ENCODE data around the gene ECSCR.

ECSCR gene

DNA sequence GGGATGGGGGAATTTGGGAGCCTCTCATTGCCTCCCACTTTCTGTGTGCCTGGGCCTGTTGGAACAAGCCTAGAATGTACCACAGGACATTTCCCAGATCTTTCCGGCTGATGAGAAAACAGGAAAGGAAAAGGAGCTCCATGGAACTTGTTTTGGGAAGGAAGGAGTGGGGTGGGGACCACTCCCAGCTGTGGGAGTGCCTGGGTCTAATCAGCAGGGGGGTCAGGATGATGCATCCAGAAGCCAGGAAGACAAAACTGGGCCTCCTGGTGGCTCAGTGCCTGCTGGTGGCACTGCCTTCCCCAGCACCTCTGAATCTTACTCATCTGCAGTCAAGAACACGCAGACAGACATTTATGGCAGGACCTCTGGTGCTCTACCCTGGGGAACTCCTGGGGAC lies 11.0 kb upstream of the ECSCR start:
- DNase-seq: no peak

DNA sequence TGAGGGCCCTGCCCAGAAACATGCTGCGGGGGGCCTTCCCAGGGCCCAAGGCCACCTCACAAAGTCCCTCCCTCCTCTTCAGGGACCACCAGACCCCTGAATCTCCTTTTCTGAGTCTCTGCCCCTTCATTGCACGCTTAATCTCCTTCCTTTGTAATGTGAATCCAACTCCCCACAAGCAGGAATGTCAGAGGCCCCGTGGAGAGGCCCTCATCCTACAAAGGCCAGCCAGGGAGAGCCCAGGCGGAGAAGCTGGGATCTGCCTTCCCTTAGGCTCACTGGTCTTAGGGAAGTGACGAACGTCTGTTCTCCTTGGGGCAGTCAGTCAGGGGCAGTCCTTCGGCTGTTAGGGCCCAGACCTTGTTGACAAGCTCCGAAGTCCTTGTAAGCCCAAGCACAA lies 10.6 kb upstream of the ECSCR start:
- no peak for DNase-seq

- DNase-seq: no peak
Measured at GRCh38 chr5:139472386-139473030, 10.0 kb upstream of the ECSCR start.

DNA sequence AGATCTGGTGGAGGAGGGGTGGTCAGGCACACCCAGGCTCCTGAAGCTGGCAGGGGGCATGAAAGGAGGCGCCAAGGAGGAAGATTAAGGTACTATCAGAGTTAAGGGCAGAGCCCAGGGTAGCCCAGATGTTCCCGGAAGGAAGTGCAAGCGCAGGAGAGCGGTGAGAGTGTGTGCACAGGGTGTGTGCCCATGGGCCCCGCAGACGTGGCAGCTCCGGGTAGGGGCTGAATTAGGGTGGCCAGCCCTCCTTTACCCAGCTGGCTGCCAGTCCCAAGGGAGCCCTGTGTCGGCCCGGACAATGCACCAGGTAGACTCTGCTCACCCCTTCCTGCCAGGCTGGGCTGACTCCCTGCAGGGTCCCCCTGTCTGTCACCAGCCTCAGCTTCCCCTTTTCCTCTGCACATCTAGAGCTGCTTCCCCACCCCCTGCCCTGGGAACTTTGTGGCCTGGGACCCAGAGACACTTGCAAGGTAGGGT lies 8.3 kb upstream of the ECSCR start, which contains the start of gene SMIM33:
TSS of gene SMIM33 (plus strand) at position 184 of the 480 bp plus-strand sequence. CDS start at position 302, 118 bp downstream.
- DNase-seq: no peak

- DNase-seq: no peak
Measured at GRCh38 chr5:139468421-139468931, 5.9 kb upstream of the ECSCR start.

DNA sequence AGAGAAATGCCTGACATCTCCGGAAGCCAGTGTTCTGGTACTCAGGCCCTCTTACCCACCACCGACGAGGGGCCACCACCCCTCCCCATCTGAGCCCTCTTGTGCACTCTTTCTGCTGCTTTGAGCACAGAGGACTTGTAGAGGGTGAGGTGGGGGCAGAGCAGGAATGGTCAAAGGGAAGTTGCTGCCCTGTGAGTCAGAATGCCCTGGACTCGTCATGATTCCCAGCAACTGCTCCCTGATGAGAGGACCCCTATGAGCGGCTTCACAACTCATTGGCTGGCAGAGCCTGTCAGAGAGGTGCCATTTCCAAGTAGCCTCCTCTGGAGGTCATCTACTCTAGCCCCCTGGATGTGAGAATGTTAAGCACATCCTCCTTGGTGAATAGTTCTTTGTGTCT lies 845 bp downstream of the ECSCR start:
- DNase-seq: no peak

GRCh38 chr5:139461176-139461575 lies 1.4 kb downstream of the ECSCR start:
- no peak for DNase-seq

DNA sequence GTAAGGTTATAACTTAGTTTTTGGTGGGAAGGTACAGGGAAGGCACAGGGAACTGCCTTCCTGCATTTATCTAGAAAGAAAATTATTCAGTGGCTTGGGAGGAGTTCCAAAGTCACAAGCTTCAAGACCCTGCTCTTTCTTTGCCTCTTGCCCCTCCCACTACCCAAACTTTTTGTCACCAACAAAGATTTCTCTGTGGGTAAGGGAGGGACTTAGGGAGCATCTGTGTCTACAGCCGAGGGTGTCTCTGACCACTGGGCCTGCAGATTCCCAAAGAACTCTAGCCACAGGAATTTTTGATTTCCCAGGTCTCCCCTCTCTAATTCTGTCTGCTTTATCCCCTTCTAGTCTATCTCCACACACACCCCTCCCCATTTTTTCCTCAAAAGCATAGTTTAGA lies 2.1 kb downstream of the ECSCR start:
- DNase-seq: no peak

DNA sequence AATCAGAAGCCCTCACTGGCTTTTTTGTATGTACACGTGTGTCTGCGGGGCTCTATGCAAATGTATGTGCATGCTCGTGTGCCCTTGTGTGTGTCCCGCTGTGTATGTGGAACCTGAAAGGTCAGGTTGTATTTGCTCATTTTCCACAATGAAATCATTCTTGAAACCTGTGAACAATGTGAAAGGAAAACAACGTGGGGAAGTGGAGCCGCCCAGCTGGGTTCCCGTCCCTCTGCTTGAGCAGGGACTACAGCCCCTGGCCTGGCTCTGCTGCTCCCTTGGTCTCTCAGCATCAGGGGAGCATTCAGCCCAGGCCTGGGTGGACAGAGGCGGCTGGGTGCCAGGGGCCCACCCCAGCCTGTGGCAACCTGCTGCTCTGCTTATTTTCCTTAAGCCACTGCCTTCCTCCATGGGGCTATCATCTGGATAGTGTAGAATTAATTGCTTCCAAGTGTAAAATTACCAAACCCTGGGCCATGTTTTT lies 3.0 kb downstream of the ECSCR start:
- no peak for DNase-seq

GRCh38 chr5:139458580-139459407 lies 3.7 kb downstream of the ECSCR start:
- no peak for DNase-seq

- no peak for DNase-seq
Measured at GRCh38 chr5:139457653-139458306, 4.8 kb downstream of the ECSCR start.

DNA sequence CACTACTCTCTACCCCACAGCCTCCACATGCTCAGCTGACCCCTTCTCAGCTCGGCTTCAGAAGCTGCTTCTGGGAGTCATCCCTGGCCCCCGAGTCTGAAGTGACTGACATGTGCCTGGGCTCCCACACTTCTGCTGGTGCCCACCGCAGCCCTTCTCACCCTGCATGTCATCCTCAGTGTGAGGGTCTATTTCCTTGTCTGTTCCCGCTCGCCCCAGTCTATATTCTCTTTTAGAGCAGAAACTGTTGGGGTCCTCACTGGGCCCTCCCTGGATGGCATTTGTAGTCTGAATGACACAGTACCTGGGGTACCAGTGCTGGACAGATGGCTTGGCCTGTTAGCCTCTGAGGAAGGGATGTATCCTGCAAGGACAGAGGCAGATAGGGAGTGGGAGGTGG lies 5.3 kb downstream of the ECSCR start:
- no peak for DNase-seq

DNA sequence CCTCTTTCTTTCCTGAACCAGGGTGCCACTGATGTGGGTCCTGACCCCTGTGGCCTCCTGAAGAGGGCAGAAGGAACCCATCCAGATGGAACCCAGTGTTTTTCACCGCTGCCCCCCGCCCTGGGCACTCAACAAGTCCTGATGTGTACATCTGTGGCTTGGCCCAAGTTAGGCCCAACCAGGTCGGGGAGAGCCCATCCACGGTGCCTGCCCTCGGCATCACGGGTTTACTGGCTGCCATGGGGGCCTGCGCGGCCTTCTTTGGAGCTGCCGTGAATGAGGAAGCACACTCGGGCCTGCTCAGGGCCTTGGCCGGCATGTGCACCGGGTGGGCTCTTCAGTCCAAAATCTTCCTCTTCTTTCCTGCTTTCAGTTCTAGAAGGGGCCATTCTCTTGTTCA lies 5.8 kb downstream of the ECSCR start:
- no peak for DNase-seq

- no peak for DNase-seq
Measured at GRCh38 chr5:139454568-139455290, 7.8 kb downstream of the ECSCR start.

DNA sequence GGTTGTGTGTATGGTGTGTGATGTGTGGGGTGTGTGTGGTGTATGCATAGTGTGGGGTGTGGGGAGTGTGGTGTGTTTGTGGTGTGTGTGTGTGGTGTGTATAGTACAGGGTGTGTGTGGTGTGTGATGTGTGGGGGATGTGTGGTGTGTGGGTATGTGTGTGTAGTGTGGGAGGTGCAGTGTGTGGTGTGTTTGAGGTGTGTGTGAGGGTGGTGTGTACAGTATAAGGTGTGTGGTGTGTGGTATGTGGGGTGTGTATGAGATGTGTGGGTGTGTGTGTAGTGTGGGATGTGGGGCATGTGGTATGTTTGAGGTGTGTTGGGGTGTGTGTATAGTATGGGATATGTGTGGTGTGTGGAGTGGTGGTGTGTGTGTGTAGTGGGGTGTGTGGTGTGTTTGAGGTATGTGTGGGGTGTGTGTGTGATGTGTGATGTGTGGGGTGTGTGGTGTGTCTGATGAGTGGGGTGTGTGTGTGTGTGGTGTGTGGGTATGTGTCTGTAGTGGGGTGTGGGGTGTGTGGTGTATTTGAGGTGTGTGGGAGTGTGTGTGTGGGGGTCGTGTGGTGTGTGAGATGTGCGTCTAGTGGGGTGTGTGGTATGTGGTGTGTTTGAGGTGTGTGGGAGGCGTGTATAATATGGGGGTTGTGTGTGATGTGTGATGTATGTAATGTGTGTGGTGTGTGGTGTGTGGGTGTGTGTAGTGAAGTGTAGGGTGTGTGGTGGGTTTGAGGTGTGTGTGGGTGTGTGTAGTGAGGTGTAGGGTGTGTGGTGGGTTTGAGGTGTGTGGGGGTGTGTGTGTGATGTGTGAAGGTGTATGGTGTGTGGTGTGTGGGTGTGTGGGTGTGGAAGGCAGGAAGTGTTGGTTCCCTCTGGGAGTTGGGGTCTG lies 8.6 kb downstream of the ECSCR start:
- DNase-seq: no peak

DNA sequence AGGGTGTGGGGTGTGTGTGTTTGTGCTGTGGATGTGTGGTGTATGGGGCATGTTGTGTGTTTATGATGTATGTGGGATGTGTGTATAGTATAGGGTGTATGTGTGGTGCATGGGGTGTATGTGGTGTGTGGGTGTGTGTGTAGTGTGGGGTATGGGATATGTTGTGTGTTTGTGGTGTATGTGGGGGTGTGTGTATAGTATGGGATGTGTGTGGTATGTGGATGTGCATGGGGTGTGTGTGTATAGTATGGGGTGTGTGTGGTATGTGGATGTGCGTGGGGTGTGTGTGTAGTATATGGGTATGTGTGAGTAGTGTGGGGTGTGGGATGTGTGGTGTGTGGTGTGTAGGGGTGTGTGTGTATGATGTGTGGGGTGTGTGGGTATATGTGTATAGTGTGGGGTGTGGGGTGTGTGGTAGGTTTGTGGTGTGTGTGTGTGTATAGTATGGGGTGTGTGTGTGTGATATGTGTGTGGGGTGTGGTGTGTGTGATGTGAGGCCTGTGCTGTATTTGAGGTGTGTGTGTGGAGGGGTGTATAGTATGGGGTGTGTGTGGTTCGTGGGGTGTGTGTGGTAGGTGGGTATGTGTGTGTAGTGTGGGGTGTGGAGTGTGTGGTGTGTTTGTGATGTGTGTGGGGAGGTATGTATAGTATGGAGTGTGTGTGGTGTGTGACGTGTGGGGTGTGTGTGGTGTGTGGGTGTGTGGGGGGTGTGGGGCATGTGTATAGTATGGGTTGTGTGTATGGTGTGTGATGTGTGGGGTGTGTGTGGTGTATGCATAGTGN lies 10.5 kb downstream of the ECSCR start:
- no peak for DNase-seq

DNA sequence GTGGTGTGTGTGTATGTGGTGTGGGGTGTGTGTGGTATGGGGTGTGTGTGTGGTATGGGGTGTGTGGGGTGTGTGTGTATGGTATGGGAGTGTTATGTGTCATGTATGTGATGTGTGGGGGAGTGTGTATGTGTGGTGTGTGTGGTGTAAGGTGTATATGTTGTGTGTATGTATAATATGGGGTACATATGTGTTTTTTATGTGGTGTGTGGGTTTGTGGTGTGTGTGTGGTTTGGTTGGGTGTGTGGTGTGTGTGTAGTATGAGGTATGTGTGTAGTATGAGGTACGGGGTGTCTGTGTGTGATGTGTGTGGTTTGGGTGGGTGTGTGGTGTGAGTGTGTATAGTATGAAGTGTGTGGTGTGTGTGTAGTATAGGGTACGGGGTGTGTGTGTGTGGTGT lies 11.4 kb downstream of the ECSCR start:
- DNase-seq: no peak

- DNase-seq: no peak
Measured at GRCh38 chr5:139446956-139447779, 15.4 kb downstream of the ECSCR start.

DNA sequence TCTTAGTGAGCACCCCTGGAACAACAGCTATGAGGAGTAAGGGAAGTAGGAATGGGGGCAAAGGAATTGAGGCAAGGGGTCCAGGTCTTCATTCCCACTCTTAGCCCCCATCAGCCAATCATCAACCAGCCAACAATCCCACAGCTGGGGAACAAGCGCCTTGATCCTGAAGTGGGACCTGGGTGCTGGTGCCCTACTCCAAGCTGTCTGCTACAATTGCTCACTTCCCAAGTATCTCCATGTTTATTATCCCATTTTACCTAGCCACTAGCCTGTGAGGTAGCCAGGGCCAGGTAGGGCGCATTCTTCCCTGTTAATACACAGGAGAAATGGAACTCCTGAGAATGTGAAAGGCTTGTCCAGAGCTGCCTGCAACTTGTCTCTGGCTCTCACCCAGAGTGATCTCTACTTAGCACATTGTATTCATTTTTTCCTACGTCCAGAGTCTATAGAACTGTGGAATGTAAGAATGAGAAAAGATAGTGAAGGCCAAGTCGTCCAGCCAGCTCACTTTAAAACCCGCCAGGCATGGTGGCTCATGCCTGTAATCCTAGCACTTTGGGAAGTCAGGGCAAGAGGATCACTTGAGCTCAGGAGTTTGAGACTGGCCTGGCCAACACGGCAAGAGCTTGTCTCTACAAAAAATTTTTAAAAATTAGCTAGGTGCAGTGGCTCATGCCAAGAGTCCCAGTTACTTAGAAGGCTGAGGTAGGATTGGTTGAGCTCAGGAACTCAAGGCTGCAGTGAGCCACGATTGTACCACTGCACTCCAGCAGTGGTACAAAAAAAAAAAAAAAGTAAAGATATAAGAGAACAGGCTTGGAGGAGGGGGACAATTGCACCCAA lies 17.0 kb downstream of the ECSCR start:
- no peak for DNase-seq

Measured in RPMI8226 (cell line).